Measurements from ENCODE around the gene STAT4.

DNA sequence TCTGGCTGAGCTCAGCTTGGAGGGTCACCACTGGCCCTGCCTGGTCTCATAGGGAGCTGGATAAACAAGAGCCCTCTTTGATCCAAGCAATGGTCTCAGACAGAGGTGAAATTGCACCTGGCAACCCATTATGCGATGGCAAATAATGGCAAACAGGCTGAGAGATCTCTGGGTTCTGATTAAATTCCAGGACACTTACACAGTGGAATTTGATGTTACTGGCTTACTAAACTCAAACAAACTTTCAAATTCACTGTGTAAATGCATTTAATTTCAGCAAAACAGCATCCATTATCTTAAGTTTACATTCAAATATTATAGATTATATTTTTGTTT, 19.5 kb upstream of the STAT4 start:
- TF ChIP-seq, protein P1, sequence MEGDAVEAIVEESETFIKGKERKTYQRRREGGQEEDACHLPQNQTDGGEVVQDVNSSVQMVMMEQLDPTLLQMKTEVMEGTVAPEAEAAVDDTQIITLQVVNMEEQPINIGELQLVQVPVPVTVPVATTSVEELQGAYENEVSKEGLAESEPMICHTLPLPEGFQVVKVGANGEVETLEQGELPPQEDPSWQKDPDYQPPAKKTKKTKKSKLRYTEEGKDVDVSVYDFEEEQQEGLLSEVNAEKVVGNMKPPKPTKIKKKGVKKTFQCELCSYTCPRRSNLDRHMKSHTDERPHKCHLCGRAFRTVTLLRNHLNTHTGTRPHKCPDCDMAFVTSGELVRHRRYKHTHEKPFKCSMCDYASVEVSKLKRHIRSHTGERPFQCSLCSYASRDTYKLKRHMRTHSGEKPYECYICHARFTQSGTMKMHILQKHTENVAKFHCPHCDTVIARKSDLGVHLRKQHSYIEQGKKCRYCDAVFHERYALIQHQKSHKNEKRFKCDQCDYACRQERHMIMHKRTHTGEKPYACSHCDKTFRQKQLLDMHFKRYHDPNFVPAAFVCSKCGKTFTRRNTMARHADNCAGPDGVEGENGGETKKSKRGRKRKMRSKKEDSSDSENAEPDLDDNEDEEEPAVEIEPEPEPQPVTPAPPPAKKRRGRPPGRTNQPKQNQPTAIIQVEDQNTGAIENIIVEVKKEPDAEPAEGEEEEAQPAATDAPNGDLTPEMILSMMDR (IDR thresholded peaks at IDR 0.05; ENCODE audit: low read depth, low read length, missing input control), result no peak
- no peak for TF ChIP-seq TAF1 (conservative IDR thresholded peaks at IDR 0.05)
- no peak for TF ChIP-seq EGR1 (IDR thresholded peaks at IDR 0.05; ENCODE audit: low read depth in 2 of 2)
- TF ChIP-seq, protein P2, sequence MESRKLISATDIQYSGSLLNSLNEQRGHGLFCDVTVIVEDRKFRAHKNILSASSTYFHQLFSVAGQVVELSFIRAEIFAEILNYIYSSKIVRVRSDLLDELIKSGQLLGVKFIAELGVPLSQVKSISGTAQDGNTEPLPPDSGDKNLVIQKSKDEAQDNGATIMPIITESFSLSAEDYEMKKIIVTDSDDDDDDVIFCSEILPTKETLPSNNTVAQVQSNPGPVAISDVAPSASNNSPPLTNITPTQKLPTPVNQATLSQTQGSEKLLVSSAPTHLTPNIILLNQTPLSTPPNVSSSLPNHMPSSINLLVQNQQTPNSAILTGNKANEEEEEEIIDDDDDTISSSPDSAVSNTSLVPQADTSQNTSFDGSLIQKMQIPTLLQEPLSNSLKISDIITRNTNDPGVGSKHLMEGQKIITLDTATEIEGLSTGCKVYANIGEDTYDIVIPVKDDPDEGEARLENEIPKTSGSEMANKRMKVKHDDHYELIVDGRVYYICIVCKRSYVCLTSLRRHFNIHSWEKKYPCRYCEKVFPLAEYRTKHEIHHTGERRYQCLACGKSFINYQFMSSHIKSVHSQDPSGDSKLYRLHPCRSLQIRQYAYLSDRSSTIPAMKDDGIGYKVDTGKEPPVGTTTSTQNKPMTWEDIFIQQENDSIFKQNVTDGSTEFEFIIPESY (IDR thresholded peaks at IDR 0.05), result no peak

Measured in liver (tissue), 3 donors.